GM10248 (cell line): ENCODE results near the gene ZAP70.

ENCODE experiments used
- CTCF ChIA-PET: fragments of 300-600 bp; sonication (Branson Sonifier 250); formaldehyde crosslinking; extraction: SDS; loops from one replicate; lab custom pipeline; 2021; ENCODE audit warnings: antibody characterized with exemption; lab: Yijun Ruan, JAX
- POLR2A ChIA-PET: fragments of 350-650 bp; sonication (Branson Sonifier 250); formaldehyde crosslinking; extraction: SDS; loops from one replicate; lab custom pipeline; 2020; ENCODE audit warnings: antibody characterized with exemption; lab: Yijun Ruan, JAX
- DNase-seq: peaks from one replicate; pipeline ENCODE4 v3.0.0; 2012; ENCODE audit errors: extremely low spot score
- CTCF ChIP-seq: IDR thresholded peaks from 2 replicates; pipeline ENCODE4 v1.5.1; 2012; ENCODE audit warnings: mild to moderate bottlenecking, low read depth; ENCODE audit errors: extremely low read depth, missing control alignments, control extremely low read depth

ZAP70 gene

GRCh38 chr2:97718051-97718882, 4.9 kb downstream of the ZAP70 start:
- ChIA-PET CTCF (interaction anchor here (1.1 to 2.5 kb wide), 7 partner anchors 9 to 667 kb away, joined by 3 to 18 read pairs (median 7); no protein-coding TSS in a partner anchor), POLR2A (no interaction called here)
- TF ChIP-seq CTCF: no peak
- peak; percentile 72 for DNase-seq

- ChIA-PET POLR2A (no interaction called here), CTCF (interaction anchor here (1.3 to 2.5 kb wide), 6 partner anchors 9 to 666 kb away, joined by 4 to 18 read pairs (median 8); no protein-coding TSS in a partner anchor)
- no peak for TF ChIP-seq CTCF
- no peak for DNase-seq
Measured at GRCh38 chr2:97718942-97719341, 5.6 kb downstream of the ZAP70 start.

- ChIA-PET POLR2A (no interaction called here), CTCF (interaction anchor here (1.3 to 2.5 kb wide), 6 partner anchors 10 to 665 kb away, joined by 3 to 18 read pairs (median 8); no protein-coding TSS in a partner anchor)
- no peak for TF ChIP-seq CTCF
- no peak for DNase-seq
Measured at GRCh38 chr2:97719362-97720155, 6.2 kb downstream of the ZAP70 start.

GRCh38 chr2:97720746-97721145, 7.4 kb downstream of the ZAP70 start:
- POLR2A ChIA-PET: interaction anchor here (0.6 kb wide), 1 partner anchor 401 kb away, joined by 3 read pairs; no protein-coding TSS in a partner anchor
- no peak for TF ChIP-seq CTCF
- CTCF ChIA-PET: interaction anchor here (1.5 to 3.4 kb wide), 2 partner anchors 11 to 23 kb away, joined by 3 to 8 read pairs; no protein-coding TSS in a partner anchor
- DNase-seq: no peak

GRCh38 chr2:97722227-97722626, 8.9 kb downstream of the ZAP70 start:
- no peak for TF ChIP-seq CTCF
- CTCF ChIA-PET: interaction anchor here (0.9 to 3.4 kb wide), 3 partner anchors 13 to 663 kb away, joined by 3 to 8 read pairs (median 3); no protein-coding TSS in a partner anchor
- POLR2A ChIA-PET: no interaction called here
- DNase-seq: no peak

- ChIA-PET POLR2A (no interaction called here), CTCF (interaction anchor here (1.3 to 3.4 kb wide), 2 partner anchors 14 to 17 kb away, joined by 7 to 8 read pairs; no protein-coding TSS in a partner anchor)
- no peak for DNase-seq
- no peak for TF ChIP-seq CTCF
Measured at GRCh38 chr2:97723156-97724072, 10.0 kb downstream of the ZAP70 start.
